ENCODE measurements around the gene STEAP1B.
A peak's percentile ranks its signal among the peaks of the same experiment; 100 is the strongest.

Gene STEAP1B

GRCh38 chr7:22390516-22390915, 109.5 kb downstream of the STEAP1B start:
- DNase-seq (ENCODE audit: low spot score in 2 of 2) (no peak), ATAC-seq (peak; percentile 72)
- Mint-ChIP-seq H3K4me3 (no peak overlapping the region), H3K27ac (no peak overlapping the region), H3K9me3 (no peaks in the 10 kb centered on the region), H3K4me1 (no peaks in the 10 kb centered on the region), H3K36me3 (no peaks in the 10 kb centered on the region)

DNA sequence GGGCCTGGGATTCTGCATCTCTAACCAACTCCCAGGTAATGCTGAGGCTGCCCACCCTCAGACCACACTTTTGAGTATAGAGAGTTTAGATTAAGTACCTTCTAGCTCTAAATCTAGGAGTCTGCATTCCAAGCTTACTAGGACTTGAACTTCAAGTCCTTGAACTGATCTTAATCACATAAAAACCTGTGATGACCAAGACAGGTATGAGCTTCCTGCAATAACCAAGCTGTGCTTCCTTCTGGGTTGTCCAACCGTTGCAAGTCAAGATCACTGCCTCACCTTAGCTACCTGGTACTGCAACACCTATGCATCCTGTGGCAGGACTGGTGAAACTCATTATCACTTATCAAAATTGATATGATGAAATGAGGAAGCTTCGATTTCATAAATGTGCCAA, 110.1 kb downstream of the STEAP1B start:
- no peak for DNase-seq (ENCODE audit: low spot score in 2 of 2)
- ATAC-seq, result no peak
- H3K4me1 Mint-ChIP-seq, result no peaks in the 10 kb centered on the region

GRCh38 chr7:22387583-22387982, 112.4 kb downstream of the STEAP1B start:
- H3K9me3 Mint-ChIP-seq, result no peaks in the 10 kb centered on the region
- DNase-seq (ENCODE audit: low spot score in 2 of 2), result no peak
- H3K4me1 Mint-ChIP-seq, result no peaks in the 10 kb centered on the region
- H3K36me3 Mint-ChIP-seq, result no peaks in the 10 kb centered on the region
- H3K27ac Mint-ChIP-seq, result no peak overlapping the region
- no peak for ATAC-seq
- H3K4me3 Mint-ChIP-seq, result no peak overlapping the region

More for the DNA sequence above, 110.1 kb downstream of the STEAP1B start:
- Mint-ChIP-seq H3K36me3 (no peaks in the 10 kb centered on the region), H3K9me3 (no peaks in the 10 kb centered on the region), H3K27ac (no peak overlapping the region), H3K4me3 (no peak overlapping the region)

- Mint-ChIP-seq H3K4me1 (no peaks in the 10 kb centered on the region), H3K27ac (no peak overlapping the region), H3K36me3 (no peaks in the 10 kb centered on the region), H3K9me3 (no peaks in the 10 kb centered on the region), H3K4me3 (no peak overlapping the region)
- ATAC-seq (no peak), DNase-seq (ENCODE audit: low spot score in 2 of 2) (no peak)
Measured at GRCh38 chr7:22386865-22387264, 113.1 kb downstream of the STEAP1B start.

- no peak for ATAC-seq
- no peak for DNase-seq (ENCODE audit: low spot score in 2 of 2)
- no peak overlapping the region for H3K27ac Mint-ChIP-seq
- no peaks in the 10 kb centered on the region for H3K36me3 Mint-ChIP-seq
- H3K4me3 Mint-ChIP-seq, result no peak overlapping the region
- H3K9me3 Mint-ChIP-seq, result no peaks in the 10 kb centered on the region
- H3K4me1 Mint-ChIP-seq, result no peaks in the 10 kb centered on the region
Measured at GRCh38 chr7:22386206-22386858, 113.7 kb downstream of the STEAP1B start.

- Mint-ChIP-seq H3K27ac (no peak overlapping the region), H3K9me3 (no peaks in the 10 kb centered on the region), H3K4me1 (no peaks in the 10 kb centered on the region), H3K36me3 (no peaks in the 10 kb centered on the region), H3K4me3 (no peak overlapping the region)
- DNase-seq (ENCODE audit: low spot score in 2 of 2) (no peak), ATAC-seq (no peak)
Measured at GRCh38 chr7:22385326-22385725, 114.7 kb downstream of the STEAP1B start.

GRCh38 chr7:22380333-22380732, 119.7 kb downstream of the STEAP1B start:
- ATAC-seq (no peak), DNase-seq (ENCODE audit: low spot score in 2 of 2) (no peak)
- Mint-ChIP-seq H3K4me1 (no peaks in the 10 kb centered on the region), H3K4me3 (no peak overlapping the region), H3K9me3 (no peaks in the 10 kb centered on the region), H3K27ac (no peak overlapping the region), H3K36me3 (no peaks in the 10 kb centered on the region)

GRCh38 chr7:22378199-22378980, 121.6 kb downstream of the STEAP1B start:
- Mint-ChIP-seq H3K27ac (no peak overlapping the region), H3K4me1 (no peaks in the 10 kb centered on the region), H3K9me3 (no peaks in the 10 kb centered on the region), H3K36me3 (no peaks in the 10 kb centered on the region), H3K4me3 (no peak overlapping the region)
- no peak for ATAC-seq
- DNase-seq (ENCODE audit: low spot score in 2 of 2), result no peak

DNA sequence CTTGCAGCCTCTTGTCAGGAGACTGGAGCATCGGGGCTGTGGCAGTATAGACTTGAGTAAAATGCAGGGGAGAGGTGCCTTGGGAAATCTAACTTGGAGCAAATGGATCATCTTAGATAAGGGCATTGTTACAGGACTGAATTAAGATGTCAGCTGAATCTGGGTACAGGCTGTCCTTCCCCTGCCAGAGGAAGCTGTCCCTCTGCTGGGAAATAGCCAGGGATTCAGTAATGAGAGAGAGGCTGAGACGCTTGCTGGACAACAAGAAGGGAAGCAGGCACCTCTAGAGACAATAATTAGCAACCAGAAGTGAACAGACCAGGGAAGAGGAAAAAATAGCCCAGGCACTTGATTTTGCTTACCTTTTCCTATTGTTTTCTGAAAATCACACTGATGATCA, 122.3 kb downstream of the STEAP1B start:
- Mint-ChIP-seq H3K9me3 (no peaks in the 10 kb centered on the region), H3K4me3 (no peak overlapping the region)
- DNase-seq (ENCODE audit: low spot score in 2 of 2), result no peak

DNA sequence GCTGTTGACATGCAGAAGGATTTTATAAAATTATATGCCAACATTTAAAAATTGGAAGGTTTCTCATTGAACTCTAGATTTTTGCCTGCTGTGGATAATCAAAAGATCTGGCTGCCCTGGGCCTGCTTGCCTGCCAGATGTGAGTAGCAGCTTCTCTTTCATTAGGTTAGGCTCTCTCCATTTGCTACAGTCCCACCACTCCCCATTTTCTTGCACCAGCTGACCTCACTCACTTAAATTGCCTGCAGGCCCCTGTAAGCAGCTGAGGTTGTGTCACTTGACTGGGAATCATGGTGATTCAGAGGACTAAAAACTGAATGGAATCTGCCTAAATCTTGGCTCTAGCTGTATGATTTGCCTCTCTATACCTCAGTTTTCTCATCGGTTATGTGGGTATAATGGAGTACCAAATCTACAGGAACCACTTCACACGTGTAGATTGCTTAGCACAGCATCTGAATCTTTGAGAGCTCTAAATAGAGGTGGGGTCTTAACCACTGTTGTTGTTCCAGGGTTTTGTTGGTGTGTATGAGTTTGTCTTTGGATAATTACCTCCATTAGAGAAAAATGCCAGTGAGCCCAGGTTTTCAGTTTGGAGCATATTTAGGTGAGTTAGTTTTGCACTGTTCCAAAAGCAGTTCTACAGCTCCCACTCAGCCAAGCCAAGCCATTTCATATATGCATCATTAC, 124.5 kb downstream of the STEAP1B start:
- Mint-ChIP-seq H3K9me3 (no peaks in the 10 kb centered on the region), H3K36me3 (no peaks in the 10 kb centered on the region), H3K4me3 (no peak overlapping the region), H3K27ac (no peak overlapping the region), H3K4me1 (no peaks in the 10 kb centered on the region)
- DNase-seq (ENCODE audit: low spot score in 2 of 2) (no peak), ATAC-seq (no peak)

More for the DNA sequence above, 122.3 kb downstream of the STEAP1B start:
- ATAC-seq, result no peak
- no peaks in the 10 kb centered on the region for H3K4me1 Mint-ChIP-seq
- no peaks in the 10 kb centered on the region for H3K36me3 Mint-ChIP-seq
- H3K27ac Mint-ChIP-seq, result no peak overlapping the region

GRCh38 chr7:22373911-22374310, 126.1 kb downstream of the STEAP1B start:
- Mint-ChIP-seq H3K36me3 (no peaks in the 10 kb centered on the region), H3K9me3 (no peaks in the 10 kb centered on the region), H3K27ac (no peak overlapping the region), H3K4me3 (no peak overlapping the region), H3K4me1 (no peaks in the 10 kb centered on the region)
- no peak for DNase-seq (ENCODE audit: low spot score in 2 of 2)
- ATAC-seq, result no peak

DNA sequence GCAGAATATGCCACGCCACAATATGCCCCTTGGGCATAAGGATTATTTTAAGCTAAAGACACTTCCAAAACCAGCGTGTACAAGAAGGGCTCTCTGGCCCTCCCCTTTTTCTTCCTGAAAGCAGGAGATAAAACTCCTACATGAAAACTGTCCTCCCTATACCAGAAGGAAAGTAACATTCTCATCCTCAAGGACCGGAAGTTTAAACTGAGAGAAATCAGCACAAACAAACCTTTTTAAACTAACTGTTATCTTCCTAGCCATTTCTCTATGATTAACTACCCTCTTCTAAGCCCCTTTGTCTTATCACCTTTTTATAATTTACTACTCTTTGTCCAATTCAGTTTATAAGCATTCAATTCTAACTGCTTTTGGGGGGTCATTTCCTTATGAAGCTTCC, 126.6 kb downstream of the STEAP1B start:
- no peaks in the 10 kb centered on the region for H3K4me1 Mint-ChIP-seq
- H3K27ac Mint-ChIP-seq, result no peak overlapping the region
- no peaks in the 10 kb centered on the region for H3K36me3 Mint-ChIP-seq
- DNase-seq (ENCODE audit: low spot score in 2 of 2), result no peak
- no peak for ATAC-seq
- H3K9me3 Mint-ChIP-seq, result no peaks in the 10 kb centered on the region
- H3K4me3 Mint-ChIP-seq, result no peak overlapping the region

DNA sequence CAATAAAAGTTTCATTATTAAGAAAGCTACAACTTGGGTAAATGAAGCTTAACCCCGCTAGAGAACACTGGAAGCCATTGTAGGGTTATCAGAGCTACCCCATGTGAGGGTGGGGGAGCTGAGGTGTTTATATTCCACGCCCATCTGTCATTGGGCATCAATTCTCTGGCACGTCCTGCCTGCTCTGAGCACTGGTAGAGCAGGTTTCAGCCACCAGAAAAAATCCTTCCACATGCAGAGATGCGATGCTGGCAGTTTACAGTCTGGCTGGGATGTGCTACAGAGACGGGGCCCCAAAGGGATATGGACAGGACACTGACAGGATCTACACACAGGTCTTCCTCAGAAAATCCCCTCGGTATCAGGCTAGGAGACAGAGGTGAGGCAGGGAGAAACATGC, 127.1 kb downstream of the STEAP1B start:
- Mint-ChIP-seq H3K4me3 (no peak overlapping the region), H3K4me1 (no peaks in the 10 kb centered on the region), H3K27ac (no peak overlapping the region), H3K9me3 (no peaks in the 10 kb centered on the region), H3K36me3 (no peaks in the 10 kb centered on the region)
- DNase-seq (ENCODE audit: low spot score in 2 of 2) (no peak), ATAC-seq (no peak)

DNA sequence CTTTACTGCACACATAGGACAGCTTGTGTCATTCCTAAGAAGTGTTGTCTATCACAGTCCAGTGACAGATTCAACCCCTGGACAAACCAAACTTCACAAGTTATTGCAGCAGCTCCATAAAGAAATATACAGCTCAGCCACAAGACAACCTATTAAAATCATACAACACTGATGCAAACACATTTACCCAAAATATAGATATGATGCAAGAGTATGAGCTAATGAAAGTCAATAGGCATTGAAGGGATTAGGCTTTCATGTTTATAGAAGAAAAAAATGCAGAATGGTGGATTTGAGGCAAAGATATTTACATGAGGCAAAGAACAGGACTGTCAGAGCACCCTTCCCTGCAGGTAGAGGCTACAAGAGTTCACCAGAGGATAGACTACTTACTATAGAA, 128.1 kb downstream of the STEAP1B start:
- Mint-ChIP-seq H3K9me3 (no peaks in the 10 kb centered on the region), H3K36me3 (no peaks in the 10 kb centered on the region), H3K4me3 (no peak overlapping the region), H3K27ac (no peak overlapping the region), H3K4me1 (no peaks in the 10 kb centered on the region)
- no peak for DNase-seq (ENCODE audit: low spot score in 2 of 2)
- ATAC-seq, result peak; percentile 11
